ENCODE data around the gene NT5M.

The NT5M gene

GRCh38 chr17:17363638-17364337 lies 60.6 kb downstream of the NT5M start:
- ATAC-seq (peak; percentile 20), DNase-seq (no peak)
- Mint-ChIP-seq H3K27me3 (peaks cover 4% of the 10 kb centered on the region), H3K9me3 (peaks cover 15% of the 10 kb centered on the region), H3K36me3 (ENCODE audit: low read depth) (no peaks in the 10 kb centered on the region), H3K4me3 (no peak overlapping the region), H3K27ac (no peak overlapping the region), H3K4me1 (no peaks in the 10 kb centered on the region)

DNA sequence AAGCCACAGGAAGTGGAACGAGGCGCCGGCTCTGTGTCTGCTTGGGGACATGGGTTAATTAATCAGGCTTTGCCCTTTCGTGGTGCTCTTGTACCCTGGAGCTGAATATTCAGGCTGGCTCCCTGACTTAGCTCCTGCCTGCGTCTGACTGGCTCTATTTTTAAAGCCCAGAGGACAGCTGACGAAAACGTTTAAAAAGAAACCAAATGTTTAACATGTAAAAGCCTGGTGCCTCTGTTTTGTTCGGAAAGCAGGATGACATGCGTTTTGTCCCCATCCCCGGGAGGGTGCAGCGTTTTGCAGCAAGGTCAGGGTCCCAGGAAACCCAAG lies 61.1 kb downstream of the NT5M start:
- no peak for ATAC-seq
- H3K9me3 Mint-ChIP-seq: peaks cover 14% of the 10 kb centered on the region
- no peaks in the 10 kb centered on the region for H3K36me3 Mint-ChIP-seq (ENCODE audit: low read depth)
- DNase-seq: no peak
- no peak overlapping the region for H3K27ac Mint-ChIP-seq
- no peaks in the 10 kb centered on the region for H3K4me1 Mint-ChIP-seq
- peaks cover 4% of the 10 kb centered on the region for H3K27me3 Mint-ChIP-seq
- H3K4me3 Mint-ChIP-seq: no peak overlapping the region

DNA sequence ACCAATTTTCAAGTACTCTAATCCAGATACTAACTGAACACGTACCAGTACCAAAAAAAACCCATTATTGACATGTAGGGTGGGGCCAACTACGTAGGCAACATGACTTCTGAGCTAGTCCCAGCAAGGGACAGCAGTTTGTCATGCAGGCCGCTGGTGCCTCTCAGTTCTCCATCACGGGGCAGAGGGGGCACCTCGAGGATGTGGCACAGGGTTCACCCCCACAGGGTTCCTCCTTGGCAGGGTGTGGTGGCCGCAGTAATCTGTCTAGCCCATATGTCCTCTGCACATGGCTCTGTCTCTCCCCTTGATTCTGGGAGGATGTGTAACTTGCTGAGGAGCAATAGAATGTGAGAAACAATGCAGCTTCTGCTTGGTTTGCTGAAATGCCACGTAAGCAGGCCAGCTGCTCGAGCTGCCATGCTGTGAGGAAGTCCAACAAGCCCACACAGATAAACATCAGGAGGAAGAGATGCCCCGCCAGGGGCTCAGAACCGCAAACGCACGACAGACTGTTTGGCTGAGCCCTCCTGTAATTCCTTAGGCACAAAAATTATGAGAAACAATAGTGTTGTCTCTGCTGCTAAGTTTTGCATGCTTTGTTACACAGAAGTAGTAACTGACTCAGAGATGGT lies 62.4 kb downstream of the NT5M start:
- H3K9me3 Mint-ChIP-seq: peaks cover 1% of the 10 kb centered on the region
- H3K4me3 Mint-ChIP-seq: no peak overlapping the region
- no peak for DNase-seq
- peaks cover 4% of the 10 kb centered on the region for H3K27me3 Mint-ChIP-seq
- no peak for ATAC-seq
- H3K4me1 Mint-ChIP-seq: no peaks in the 10 kb centered on the region
- H3K27ac Mint-ChIP-seq: no peak overlapping the region
- H3K36me3 Mint-ChIP-seq (ENCODE audit: low read depth): no peaks in the 10 kb centered on the region

DNA sequence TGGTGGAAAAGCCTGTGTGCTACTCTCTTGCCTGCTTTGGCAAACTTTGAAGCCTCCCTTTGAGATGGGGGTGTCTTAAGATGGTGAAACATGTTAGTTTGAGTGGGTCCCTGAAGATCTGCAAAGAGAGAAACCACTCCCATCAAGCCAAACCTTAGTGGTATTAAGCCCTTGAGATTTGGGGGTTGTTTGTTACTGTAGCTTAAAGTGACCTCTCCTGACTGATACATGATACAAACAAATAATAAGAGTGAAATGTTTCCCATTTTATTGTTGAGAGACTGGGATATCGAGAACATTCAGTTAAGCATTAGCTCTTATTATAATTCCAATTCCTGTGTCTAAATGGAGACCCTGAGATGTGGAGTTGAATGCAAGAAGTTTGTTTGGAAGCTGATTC lies 63.1 kb downstream of the NT5M start:
- DNase-seq (no peak), ATAC-seq (no peak)
- H3K36me3 Mint-ChIP-seq (ENCODE audit: low read depth): no peaks in the 10 kb centered on the region
- peaks cover 2% of the 10 kb centered on the region for H3K27me3 Mint-ChIP-seq
- no peak overlapping the region for H3K27ac Mint-ChIP-seq
- H3K4me1 Mint-ChIP-seq: no peaks in the 10 kb centered on the region
- no peaks in the 10 kb centered on the region for H3K9me3 Mint-ChIP-seq
- no peak overlapping the region for H3K4me3 Mint-ChIP-seq

GRCh38 chr17:17366941-17367875 lies 64.0 kb downstream of the NT5M start:
- Mint-ChIP-seq H3K27ac (no peak overlapping the region), H3K4me3 (no peak overlapping the region), H3K9me3 (no peaks in the 10 kb centered on the region), H3K27me3 (peaks cover 1% of the 10 kb centered on the region), H3K36me3 (ENCODE audit: low read depth) (no peaks in the 10 kb centered on the region), H3K4me1 (no peaks in the 10 kb centered on the region)
- DNase-seq (no peak), ATAC-seq (no peak)

- Mint-ChIP-seq H3K4me3 (no peak overlapping the region), H3K27me3 (peaks cover 1% of the 10 kb centered on the region), H3K36me3 (ENCODE audit: low read depth) (no peaks in the 10 kb centered on the region), H3K9me3 (no peaks in the 10 kb centered on the region), H3K4me1 (no peaks in the 10 kb centered on the region), H3K27ac (no peak overlapping the region)
- DNase-seq (no peak), ATAC-seq (no peak)
Observed at GRCh38 chr17:17367931-17368330, 64.8 kb downstream of the NT5M start.

DNA sequence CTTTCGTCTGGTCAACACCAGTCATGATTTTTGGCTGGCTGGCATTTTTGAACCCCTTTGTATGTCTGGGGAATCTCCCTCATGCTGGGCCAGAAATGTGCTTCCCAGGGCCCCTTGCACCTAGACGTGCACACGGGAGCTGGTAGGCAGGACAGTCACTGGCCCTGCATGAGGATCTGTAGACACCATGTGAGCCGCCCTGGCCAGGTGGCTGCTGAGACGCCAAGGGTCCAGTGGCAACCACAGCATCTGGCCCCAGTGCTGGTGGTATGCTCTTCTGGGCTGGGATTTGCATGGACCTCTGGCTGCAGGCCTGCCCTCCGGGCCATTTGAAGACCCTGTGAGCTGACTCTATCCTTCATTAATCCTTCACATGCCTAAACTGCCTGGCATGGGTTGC lies 67.5 kb downstream of the NT5M start:
- no peaks in the 10 kb centered on the region for H3K4me1 Mint-ChIP-seq
- peaks cover 1% of the 10 kb centered on the region for H3K27me3 Mint-ChIP-seq
- no peaks in the 10 kb centered on the region for H3K9me3 Mint-ChIP-seq
- no peak overlapping the region for H3K4me3 Mint-ChIP-seq
- DNase-seq (no peak), ATAC-seq (no peak)
- no peaks in the 10 kb centered on the region for H3K36me3 Mint-ChIP-seq (ENCODE audit: low read depth)
- H3K27ac Mint-ChIP-seq: no peak overlapping the region

- Mint-ChIP-seq H3K36me3 (ENCODE audit: low read depth) (no peaks in the 10 kb centered on the region), H3K4me1 (no peaks in the 10 kb centered on the region)
Observed at GRCh38 chr17:17372856-17373520, 69.8 kb downstream of the NT5M start.

GRCh38 chr17:17375841-17376240 lies 72.7 kb downstream of the NT5M start:
- no peak for DNase-seq
- no peak overlapping the region for H3K27ac Mint-ChIP-seq
- H3K4me3 Mint-ChIP-seq: no peak overlapping the region
- H3K36me3 Mint-ChIP-seq (ENCODE audit: low read depth): no peaks in the 10 kb centered on the region
- ATAC-seq: no peak
- no peaks in the 10 kb centered on the region for H3K4me1 Mint-ChIP-seq
- no peaks in the 10 kb centered on the region for H3K27me3 Mint-ChIP-seq
- H3K9me3 Mint-ChIP-seq: no peaks in the 10 kb centered on the region

More at GRCh38 chr17:17372856-17373520, 69.8 kb downstream of the NT5M start:
- H3K4me3 Mint-ChIP-seq: no peak overlapping the region
- no peak overlapping the region for H3K27ac Mint-ChIP-seq
- DNase-seq (no peak), ATAC-seq (no peak)
- no peaks in the 10 kb centered on the region for H3K27me3 Mint-ChIP-seq
- H3K9me3 Mint-ChIP-seq: no peaks in the 10 kb centered on the region

GRCh38 chr17:17376362-17376761 lies 73.2 kb downstream of the NT5M start:
- H3K4me1 Mint-ChIP-seq: no peaks in the 10 kb centered on the region
- no peaks in the 10 kb centered on the region for H3K36me3 Mint-ChIP-seq (ENCODE audit: low read depth)
- DNase-seq (no peak), ATAC-seq (no peak)
- no peaks in the 10 kb centered on the region for H3K9me3 Mint-ChIP-seq
- no peak overlapping the region for H3K4me3 Mint-ChIP-seq
- H3K27ac Mint-ChIP-seq: no peak overlapping the region
- H3K27me3 Mint-ChIP-seq: no peaks in the 10 kb centered on the region

DNA sequence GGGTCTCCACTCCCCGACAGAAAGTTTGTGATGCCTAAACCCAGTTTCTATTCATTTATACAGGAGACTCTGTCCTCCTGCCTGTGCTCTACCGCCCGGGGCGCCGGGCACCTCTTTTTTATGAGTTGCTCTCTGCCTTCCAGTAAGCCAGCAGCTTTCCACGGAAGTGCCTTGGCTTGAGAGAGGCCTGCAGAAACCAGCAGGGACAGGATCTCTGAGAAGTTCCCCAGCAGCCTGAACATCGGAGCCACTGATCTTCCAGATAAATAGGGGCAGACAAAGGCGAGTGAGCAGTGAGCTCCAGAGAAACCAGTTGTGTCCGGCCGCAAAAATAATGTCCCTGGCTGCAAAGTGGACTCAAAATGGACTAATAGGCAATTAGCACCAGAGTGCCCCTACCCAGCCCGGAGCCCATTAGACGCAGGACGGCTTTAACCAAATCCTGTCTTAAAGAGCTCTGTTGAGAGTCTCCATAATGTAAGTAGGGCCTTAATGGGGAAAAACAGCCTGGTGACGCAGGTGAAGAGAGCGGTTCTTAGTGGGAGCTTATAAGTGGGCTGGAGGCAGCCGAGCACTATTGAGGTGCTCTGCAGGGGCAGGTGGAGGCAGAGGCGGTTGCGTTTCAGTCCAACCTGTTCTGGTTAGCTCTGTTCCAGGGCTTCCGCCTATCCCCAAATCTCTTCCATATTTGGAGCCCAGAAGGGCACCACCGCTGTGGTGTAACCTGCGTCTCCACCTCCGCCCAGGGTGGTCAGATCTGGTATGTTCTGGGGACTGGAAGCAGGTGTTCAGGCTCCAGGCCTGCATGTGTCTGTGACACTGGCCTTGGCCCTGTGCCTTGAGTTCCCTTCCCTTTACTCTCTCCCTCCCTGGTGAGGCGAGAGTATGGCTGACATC lies 74.1 kb downstream of the NT5M start:
- no peaks in the 10 kb centered on the region for H3K4me1 Mint-ChIP-seq
- no peak overlapping the region for H3K27ac Mint-ChIP-seq
- no peaks in the 10 kb centered on the region for H3K36me3 Mint-ChIP-seq (ENCODE audit: low read depth)
- ATAC-seq (no peak), DNase-seq (no peak)
- no peak overlapping the region for H3K4me3 Mint-ChIP-seq
- H3K27me3 Mint-ChIP-seq: peaks cover 6% of the 10 kb centered on the region
- H3K9me3 Mint-ChIP-seq: no peaks in the 10 kb centered on the region

DNA sequence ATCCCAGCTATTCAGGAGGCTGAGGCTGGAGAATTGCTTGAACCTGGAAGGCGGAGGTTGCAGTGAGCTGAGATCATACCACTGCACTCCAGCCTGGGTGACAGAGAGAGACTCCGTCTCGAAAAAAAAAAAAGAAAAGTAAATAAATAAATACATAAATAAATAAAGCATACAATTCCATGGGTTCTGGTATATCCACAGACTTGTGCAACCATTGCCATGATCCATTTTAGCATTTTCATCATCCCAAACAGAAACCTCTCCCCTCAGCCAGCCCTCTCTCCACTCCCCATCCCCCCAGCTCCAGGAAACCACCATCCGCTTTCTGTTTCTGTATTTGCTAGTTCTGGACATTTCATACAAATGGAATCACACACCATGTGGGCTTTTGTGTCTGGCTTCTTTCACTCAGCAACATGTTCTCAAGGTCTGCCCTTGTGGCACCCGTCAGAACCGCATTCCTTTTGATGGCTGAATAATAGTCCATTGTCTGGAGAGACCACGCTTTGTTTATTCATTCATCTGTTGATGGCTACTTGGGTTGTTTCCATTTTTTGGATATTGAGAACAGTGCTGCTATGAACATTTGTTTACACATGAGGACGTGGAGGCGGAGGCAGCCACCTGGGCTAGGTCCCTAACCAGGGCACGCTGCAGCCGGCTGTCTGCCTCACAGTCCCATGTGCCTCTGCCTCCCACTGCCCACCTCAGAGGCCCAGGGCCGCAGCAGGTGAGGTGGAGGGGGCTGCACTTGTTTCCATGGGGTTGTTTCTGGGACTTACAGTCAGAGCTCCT lies 76.2 kb downstream of the NT5M start:
- H3K27me3 Mint-ChIP-seq: peaks cover 9% of the 10 kb centered on the region
- no peaks in the 10 kb centered on the region for H3K4me1 Mint-ChIP-seq
- ATAC-seq (no peak), DNase-seq (no peak)
- H3K27ac Mint-ChIP-seq: no peak overlapping the region
- no peaks in the 10 kb centered on the region for H3K36me3 Mint-ChIP-seq (ENCODE audit: low read depth)
- H3K9me3 Mint-ChIP-seq: no peaks in the 10 kb centered on the region
- H3K4me3 Mint-ChIP-seq: no peak overlapping the region

GRCh38 chr17:17380145-17380925 lies 77.2 kb downstream of the NT5M start:
- no peak overlapping the region for H3K4me3 Mint-ChIP-seq
- no peaks in the 10 kb centered on the region for H3K9me3 Mint-ChIP-seq
- no peaks in the 10 kb centered on the region for H3K4me1 Mint-ChIP-seq
- H3K27ac Mint-ChIP-seq: no peak overlapping the region
- H3K27me3 Mint-ChIP-seq: peaks cover 9% of the 10 kb centered on the region
- ATAC-seq (no peak), DNase-seq (no peak)
- no peaks in the 10 kb centered on the region for H3K36me3 Mint-ChIP-seq (ENCODE audit: low read depth)

Data from activated naive CD8-positive, alpha-beta T cell treated with anti-CD3 and anti-CD28 coated beads, Interleukin-2, amount 50 U/mL, for 24 hours (primary cell).